ENCODE results near the gene U2AF1L4.

The U2AF1L4 gene

GRCh38 chr19:35714601-35715354 lies 30.4 kb downstream of the U2AF1L4 start:
- H3K4me3 ChIP-seq (ENCODE audit: low read depth, low read length) = no peak overlapping the region
- DNase-seq (ENCODE audit: low read depth) = peak; percentile 23

GRCh38 chr19:35713904-35714495 lies 31.2 kb downstream of the U2AF1L4 start:
- TF ChIP-seq POLR2A (IDR thresholded peaks at IDR 0.05; ENCODE audit: extremely low read depth, insufficient read length) (no peak), CTCF (IDR thresholded peaks at IDR 0.05; ENCODE audit: low read depth, low read length) (no peak), MYC (IDR thresholded peaks at IDR 0.05; ENCODE audit: low read depth, low read length) (no peak)
- H3K4me3 ChIP-seq (ENCODE audit: low read depth, low read length) = no peak overlapping the region
- no peak for DNase-seq (ENCODE audit: low read depth)

More at GRCh38 chr19:35714601-35715354, 30.4 kb downstream of the U2AF1L4 start:
- no peak for TF ChIP-seq POLR2A (IDR thresholded peaks at IDR 0.05; ENCODE audit: extremely low read depth, insufficient read length)
- TF ChIP-seq MAX (IDR thresholded peaks at IDR 0.05; ENCODE audit: low read depth, low read length) = no peak

GRCh38 chr19:35713506-35713850 lies 31.7 kb downstream of the U2AF1L4 start:
- H3K4me3 ChIP-seq (ENCODE audit: low read depth, low read length) = no peak overlapping the region
- TF ChIP-seq MYC (IDR thresholded peaks at IDR 0.05; ENCODE audit: low read depth, low read length) = no peak
- TF ChIP-seq POLR2A (IDR thresholded peaks at IDR 0.05; ENCODE audit: extremely low read depth, insufficient read length) = no peak
- TF ChIP-seq MAX (IDR thresholded peaks at IDR 0.05; ENCODE audit: low read depth, low read length) = no peak
- no peak for TF ChIP-seq CTCF (IDR thresholded peaks at IDR 0.05; ENCODE audit: low read depth, low read length)
- DNase-seq (ENCODE audit: low read depth) = no peak

- no peak overlapping the region for H3K4me3 ChIP-seq (ENCODE audit: low read depth, low read length)
- no peak for TF ChIP-seq POLR2A (IDR thresholded peaks at IDR 0.05; ENCODE audit: extremely low read depth, insufficient read length)
- TF ChIP-seq MYC (IDR thresholded peaks at IDR 0.05; ENCODE audit: low read depth, low read length) = no peak
- no peak for TF ChIP-seq MAX (IDR thresholded peaks at IDR 0.05; ENCODE audit: low read depth, low read length)
- no peak for TF ChIP-seq CTCF (IDR thresholded peaks at IDR 0.05; ENCODE audit: low read depth, low read length)
- no peak for DNase-seq (ENCODE audit: low read depth)
Observed at GRCh38 chr19:35712567-35713505, 32.4 kb downstream of the U2AF1L4 start.

GRCh38 chr19:35710784-35711723 lies 34.2 kb downstream of the U2AF1L4 start:
- no peak overlapping the region for H3K4me3 ChIP-seq (ENCODE audit: low read depth, low read length)
- no peak for DNase-seq (ENCODE audit: low read depth)
- TF ChIP-seq MAX (IDR thresholded peaks at IDR 0.05; ENCODE audit: low read depth, low read length) = no peak
- TF ChIP-seq CTCF (IDR thresholded peaks at IDR 0.05; ENCODE audit: low read depth, low read length) = no peak
- no peak for TF ChIP-seq MYC (IDR thresholded peaks at IDR 0.05; ENCODE audit: low read depth, low read length)
- no peak for TF ChIP-seq POLR2A (IDR thresholded peaks at IDR 0.05; ENCODE audit: extremely low read depth, insufficient read length)

Data from NB4 (cell line).